ENCODE measurements around the gene STARD13. TPM values are rescaled to one million over a fixed set of nuclear protein-coding genes. Genes with fewer than 3 reads are reported as not detected.

Gene STARD13
- polyA plus RNA-seq, 1 donor (not counting 4 experiments of a cell fraction or from before 2014, with no cell fraction given) = 11.9 TPM

DNA sequence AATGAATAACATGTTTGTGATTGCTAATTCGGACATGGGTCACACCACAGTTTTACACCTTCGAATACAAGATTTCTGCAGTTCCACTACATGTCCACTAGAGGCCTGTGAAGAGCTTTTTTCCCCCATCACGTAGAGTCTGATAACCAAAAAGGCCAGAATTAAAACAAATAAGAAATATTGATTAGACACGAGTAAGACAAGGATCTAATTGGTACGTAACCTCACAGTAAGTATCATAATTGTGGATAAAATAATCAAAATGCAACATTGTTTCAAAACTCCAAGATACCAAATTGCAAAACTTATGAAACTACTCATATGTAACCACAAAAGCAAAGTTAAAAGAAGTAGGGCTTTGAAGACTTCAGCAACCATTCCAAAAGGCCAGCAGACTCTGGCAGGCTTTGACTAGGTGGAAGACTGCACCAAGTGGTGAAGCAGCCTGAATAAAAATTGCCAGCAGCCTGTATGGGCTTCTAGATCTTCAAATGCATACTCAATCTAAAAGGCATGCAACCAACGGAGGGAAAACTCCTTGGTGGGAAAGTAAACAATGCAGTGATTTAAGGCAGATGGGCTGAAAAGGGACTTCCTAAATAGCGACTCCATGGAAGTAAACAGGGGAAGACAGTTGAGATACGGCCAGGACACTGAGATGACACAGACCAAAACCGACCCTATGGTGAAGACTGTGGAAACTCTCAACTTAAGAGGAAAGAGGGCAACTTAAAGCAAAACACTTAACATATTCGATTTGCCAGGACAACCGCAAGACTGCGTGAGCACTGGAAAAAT lies 56.7 kb downstream of the STARD13 start:
- Histone ChIP-seq H3K9me3 (ENCODE audit: control insufficient read depth, low read depth, low read length) (peaks cover 6% of the 10 kb centered on the region), H2AFZ (ENCODE audit: control insufficient read depth, low read length) (no peak overlapping the region), H3K27ac (ENCODE audit: control insufficient read depth, insufficient read depth, low read length) (peak overlapping the region; percentile 38), H4K20me1 (ENCODE audit: control insufficient read depth, extremely low read depth, insufficient read depth, low read length) (no peaks in the 10 kb centered on the region), H3K79me2 (ENCODE audit: control insufficient read depth, insufficient read depth, low read length) (peaks cover 37% of the 10 kb centered on the region), H3K9me1 (ENCODE audit: control insufficient read depth, extremely low read depth, insufficient read depth, low read length) (peaks cover 2% of the 10 kb centered on the region), H3K36me3 (ENCODE audit: control insufficient read depth in 2 of 2, extremely low read depth in 1 of 2, insufficient read depth in 2 of 2, low read length in 2 of 2) (peaks cover 2 to 7% of the 10 kb centered on the region in 2 experiments), H3K4me2 (ENCODE audit: control insufficient read depth, extremely low read depth, insufficient read depth, low read depth, low read length) (no peak overlapping the region), H3K9ac (ENCODE audit: control insufficient read depth, extremely low read depth, insufficient read depth, low read length) (no peak overlapping the region), H3K27me3 (ENCODE audit: control insufficient read depth, extremely low read depth, insufficient read depth, low read length) (no peaks in the 10 kb centered on the region), H3K4me3 (ENCODE audit: control insufficient read depth in 2 of 3, extremely low read depth in 1 of 3, insufficient read depth in 2 of 3, low read depth in 1 of 3, low read length in 3 of 3) (no peak overlapping the region), H3K4me1 (ENCODE audit: control insufficient read depth, extremely low read depth, insufficient read depth, low read length) (peaks cover 38% of the 10 kb centered on the region)
- TF ChIP-seq, protein P1, sequence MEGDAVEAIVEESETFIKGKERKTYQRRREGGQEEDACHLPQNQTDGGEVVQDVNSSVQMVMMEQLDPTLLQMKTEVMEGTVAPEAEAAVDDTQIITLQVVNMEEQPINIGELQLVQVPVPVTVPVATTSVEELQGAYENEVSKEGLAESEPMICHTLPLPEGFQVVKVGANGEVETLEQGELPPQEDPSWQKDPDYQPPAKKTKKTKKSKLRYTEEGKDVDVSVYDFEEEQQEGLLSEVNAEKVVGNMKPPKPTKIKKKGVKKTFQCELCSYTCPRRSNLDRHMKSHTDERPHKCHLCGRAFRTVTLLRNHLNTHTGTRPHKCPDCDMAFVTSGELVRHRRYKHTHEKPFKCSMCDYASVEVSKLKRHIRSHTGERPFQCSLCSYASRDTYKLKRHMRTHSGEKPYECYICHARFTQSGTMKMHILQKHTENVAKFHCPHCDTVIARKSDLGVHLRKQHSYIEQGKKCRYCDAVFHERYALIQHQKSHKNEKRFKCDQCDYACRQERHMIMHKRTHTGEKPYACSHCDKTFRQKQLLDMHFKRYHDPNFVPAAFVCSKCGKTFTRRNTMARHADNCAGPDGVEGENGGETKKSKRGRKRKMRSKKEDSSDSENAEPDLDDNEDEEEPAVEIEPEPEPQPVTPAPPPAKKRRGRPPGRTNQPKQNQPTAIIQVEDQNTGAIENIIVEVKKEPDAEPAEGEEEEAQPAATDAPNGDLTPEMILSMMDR (optimal IDR thresholded peaks at IDR 0.05 in 1 of 3, IDR thresholded peaks at IDR 0.05 in 1 of 3, conservative IDR thresholded peaks at IDR 0.05 in 1 of 3; ENCODE audit: extremely low read depth in 1 of 3, insufficient read depth in 2 of 3, low read length in 3 of 3) = peak; percentile 53 to 83 (median 82)
- no peak for TF ChIP-seq EZH2 (IDR thresholded peaks at IDR 0.05; ENCODE audit: low read length)
- dilution Hi-C loops (cut with MboI; ENCODE audit: extremely low pct_ligation_motif_present, low sequenced_read_pairs) = no loop called here
- FAIRE-seq (no peak), DNase-seq (ENCODE audit: low read depth, low spot score) (no peak)

DNA sequence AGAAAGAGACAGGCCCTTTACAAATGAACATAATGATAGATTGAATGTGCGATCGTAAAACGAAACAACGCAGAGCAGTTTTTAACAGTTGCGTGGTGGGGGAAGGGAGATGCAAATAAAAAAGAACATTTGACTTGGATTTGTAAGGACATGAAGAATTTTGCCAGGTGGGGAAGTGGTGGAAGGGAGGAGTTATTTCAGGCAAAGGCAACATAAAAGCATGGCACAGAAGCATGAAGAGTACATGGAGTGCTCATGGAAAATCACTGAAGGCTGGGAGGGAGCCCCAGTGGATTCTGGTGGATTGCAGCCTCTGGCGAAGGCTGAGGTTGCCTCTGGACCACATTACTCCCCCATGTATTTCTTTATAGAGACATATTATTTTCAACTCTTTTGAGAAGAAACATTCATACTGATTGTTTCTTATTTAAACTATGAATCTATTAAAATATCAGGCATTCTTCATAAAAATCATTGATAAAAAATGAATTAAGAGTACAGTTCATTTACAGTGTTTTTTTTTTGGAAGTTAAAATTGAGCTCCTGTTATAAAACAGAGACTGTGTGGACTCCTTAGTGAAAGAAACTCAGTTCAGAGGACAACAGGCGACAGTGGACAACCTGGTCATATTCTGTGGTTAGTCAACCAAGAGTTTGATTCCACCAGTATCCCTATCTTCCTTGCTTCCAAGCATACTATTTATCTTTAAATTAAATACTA lies 57.5 kb downstream of the STARD13 start:
- Histone ChIP-seq H3K4me2 (ENCODE audit: control insufficient read depth, extremely low read depth, insufficient read depth, low read depth, low read length) (no peak overlapping the region), H3K27ac (ENCODE audit: control insufficient read depth, insufficient read depth, low read length) (no peak overlapping the region), H3K9me3 (ENCODE audit: control insufficient read depth, low read depth, low read length) (peaks cover 6% of the 10 kb centered on the region), H3K36me3 (ENCODE audit: control insufficient read depth in 2 of 2, extremely low read depth in 1 of 2, insufficient read depth in 2 of 2, low read length in 2 of 2) (peaks cover 2 to 7% of the 10 kb centered on the region in 2 experiments), H3K4me3 (ENCODE audit: control insufficient read depth in 2 of 3, extremely low read depth in 1 of 3, insufficient read depth in 2 of 3, low read depth in 1 of 3, low read length in 3 of 3) (no peak overlapping the region), H3K9ac (ENCODE audit: control insufficient read depth, extremely low read depth, insufficient read depth, low read length) (no peak overlapping the region), H2AFZ (ENCODE audit: control insufficient read depth, low read length) (no peak overlapping the region), H3K4me1 (ENCODE audit: control insufficient read depth, extremely low read depth, insufficient read depth, low read length) (peaks cover 31% of the 10 kb centered on the region), H3K9me1 (ENCODE audit: control insufficient read depth, extremely low read depth, insufficient read depth, low read length) (peaks cover 2% of the 10 kb centered on the region), H3K27me3 (ENCODE audit: control insufficient read depth, extremely low read depth, insufficient read depth, low read length) (no peaks in the 10 kb centered on the region), H3K79me2 (ENCODE audit: control insufficient read depth, insufficient read depth, low read length) (peaks cover 37% of the 10 kb centered on the region), H4K20me1 (ENCODE audit: control insufficient read depth, extremely low read depth, insufficient read depth, low read length) (no peaks in the 10 kb centered on the region)
- FAIRE-seq (no peak), DNase-seq (ENCODE audit: low read depth, low spot score) (no peak)
- TF ChIP-seq EZH2 (IDR thresholded peaks at IDR 0.05; ENCODE audit: low read length) = no peak
- TF ChIP-seq, protein P1 (optimal IDR thresholded peaks at IDR 0.05 in 1 of 3, IDR thresholded peaks at IDR 0.05 in 1 of 3, conservative IDR thresholded peaks at IDR 0.05 in 1 of 3; ENCODE audit: extremely low read depth in 1 of 3, insufficient read depth in 2 of 3, low read length in 3 of 3) = no peak
- dilution Hi-C loops (cut with MboI; ENCODE audit: extremely low pct_ligation_motif_present, low sequenced_read_pairs) = no loop called here
